ENCODE results near the gene WDR5.
A peak's percentile ranks its signal among the peaks of the same experiment; 100 is the strongest.

The WDR5 gene

GRCh38 chr9:134174526-134175290, 38.8 kb downstream of the WDR5 start:
- no peak for DNase-seq

GRCh38 chr9:134175291-134175807, 39.5 kb downstream of the WDR5 start:
- no peak for DNase-seq

- DNase-seq, result no peak
Measured at GRCh38 chr9:134175808-134176598, 40.1 kb downstream of the WDR5 start.

- no peak for DNase-seq
Measured at GRCh38 chr9:134176599-134176968, 40.7 kb downstream of the WDR5 start.

GRCh38 chr9:134177186-134177585, 41.3 kb downstream of the WDR5 start:
- DNase-seq, result no peak

- DNase-seq, result no peak
Measured at GRCh38 chr9:134177624-134178393, 41.9 kb downstream of the WDR5 start.

GRCh38 chr9:134178394-134178767, 42.5 kb downstream of the WDR5 start:
- DNase-seq, result no peak

GRCh38 chr9:134178768-134179551, 43.1 kb downstream of the WDR5 start:
- no peak for DNase-seq

GRCh38 chr9:134179595-134179917, 43.7 kb downstream of the WDR5 start:
- no peak for DNase-seq

- DNase-seq, result no peak
Measured at GRCh38 chr9:134179918-134180785, 44.3 kb downstream of the WDR5 start.

GRCh38 chr9:134180786-134181647, 45.1 kb downstream of the WDR5 start:
- no peak for DNase-seq

GRCh38 chr9:134181648-134182034, 45.8 kb downstream of the WDR5 start:
- no peak for DNase-seq

GRCh38 chr9:134182554-134183085, 46.7 kb downstream of the WDR5 start:
- DNase-seq, result no peak

- DNase-seq, result no peak
Measured at GRCh38 chr9:134185536-134186011, 49.7 kb downstream of the WDR5 start.

GRCh38 chr9:134186471-134187109, 50.7 kb downstream of the WDR5 start:
- DNase-seq, result no peak

- DNase-seq, result no peak
Measured at GRCh38 chr9:134187110-134187531, 51.2 kb downstream of the WDR5 start.

GRCh38 chr9:134187891-134188385, 52.1 kb downstream of the WDR5 start:
- DNase-seq, result no peak

GRCh38 chr9:134188386-134189144, 52.7 kb downstream of the WDR5 start:
- DNase-seq, result peak; percentile 17

GRCh38 chr9:134189145-134189469, 53.2 kb downstream of the WDR5 start:
- DNase-seq, result peak; percentile 19
